GM23338 (cell line): ENCODE measurements around the gene RNFT2. TPM values are rescaled to one million over a fixed set of nuclear protein-coding genes. Genes with fewer than 3 reads are reported as not detected.

ENCODE experiments used
- ATAC-seq: fragments of 200-7000 bp; cut with Tn5 transposase; 3 replicates; pipeline ENCODE4 v1.9.1; 2020
- DNase-seq: peaks from one replicate; pipeline ENCODE4 v3.0.0-alpha.2; 2015; ENCODE audit warnings: low spot score
- H2AFZ ChIP-seq: fragments of 200-600 bp; sonication (generic); 2 replicates; pipeline ENCODE4 v1.8.0; 2016; ENCODE audit warnings: antibody characterized with exemption, mild to moderate bottlenecking, moderate library complexity
- H3F3A ChIP-seq: fragments of 200-600 bp; sonication (generic); replicated peaks from 2 replicates; pipeline ENCODE4 v1.8.0; 2017; ENCODE audit warnings: antibody characterized with exemption, mixed run types, low read depth
- H3K27ac ChIP-seq: fragments of 200-600 bp; sonication (generic); 2 replicates; pipeline ENCODE4 v1.6.1; 2016; ENCODE audit warnings: low read depth
- H3K27me3 ChIP-seq: fragments of 200-600 bp; sonication (generic); 2 replicates; pipeline ENCODE4 v1.8.0; 2016; ENCODE audit warnings: mild to moderate bottlenecking, mixed run types, moderate library complexity; ENCODE audit not compliant: insufficient read depth
- H3K36me3 ChIP-seq: fragments of 200-600 bp; sonication (generic); 2 replicates; pipeline ENCODE4 v1.8.0; 2016; ENCODE audit warnings: mild to moderate bottlenecking; ENCODE audit not compliant: insufficient read depth
- H3K4me1 ChIP-seq: fragments of 200-600 bp; sonication (generic); 2 replicates; pipeline ENCODE4 v1.8.0; 2016; ENCODE audit warnings: mild to moderate bottlenecking, moderate library complexity; ENCODE audit not compliant: insufficient read depth
- H3K4me2 ChIP-seq: fragments of 200-600 bp; sonication (generic); 2 replicates; pipeline ENCODE4 v1.7.1; 2017; ENCODE audit warnings: mixed run types
- H3K4me3 ChIP-seq: fragments of 200-600 bp; sonication (generic); 2 replicates; pipeline ENCODE4 v1.6.1; 2016; ENCODE audit warnings: mixed run types
- H3K79me2 ChIP-seq: fragments of 200-600 bp; sonication (generic); replicated peaks from 2 replicates; pipeline ENCODE4 v1.8.0; 2017; ENCODE audit warnings: mild to moderate bottlenecking; ENCODE audit not compliant: insufficient read depth
- H3K9me2 ChIP-seq: fragments of 200-600 bp; sonication (generic); 2 replicates; pipeline ENCODE4 v1.8.0; 2017; ENCODE audit not compliant: insufficient read depth
- H4K20me1 ChIP-seq: fragments of 200-600 bp; sonication (generic); replicated peaks from 2 replicates; pipeline ENCODE4 v1.8.0; 2017; ENCODE audit warnings: mild to moderate bottlenecking; ENCODE audit not compliant: insufficient read depth
- H3K27ac Mint-ChIP-seq: 2 replicates; pipeline ENCODE4 v1.8.0; 2020; ENCODE audit warnings: inconsistent platforms, mild to moderate bottlenecking, moderate library complexity, mixed read lengths
- H3K27me3 Mint-ChIP-seq: 3 replicates; pipeline ENCODE4 v1.8.0; 2022; ENCODE audit warnings: low read depth, mild to moderate bottlenecking, moderate library complexity, mixed read lengths, inconsistent platforms; ENCODE audit not compliant: insufficient read depth, poor library complexity
- H3K36me3 Mint-ChIP-seq: 3 replicates; pipeline ENCODE4 v1.8.0; 2021; ENCODE audit warnings: low read depth, mild to moderate bottlenecking, inconsistent platforms, moderate library complexity, mixed read lengths
- H3K4me1 Mint-ChIP-seq: 3 replicates; pipeline ENCODE4 v1.8.0; 2020; ENCODE audit warnings: mild to moderate bottlenecking, inconsistent platforms, mixed read lengths
- H3K4me3 Mint-ChIP-seq: 3 replicates; pipeline ENCODE4 v1.8.0; 2021; ENCODE audit warnings: moderate library complexity, mild to moderate bottlenecking, inconsistent platforms, mixed read lengths
- H3K9me3 Mint-ChIP-seq: 3 replicates; pipeline ENCODE4 v1.8.0; 2020; ENCODE audit warnings: moderate library complexity, mild to moderate bottlenecking, inconsistent platforms, mixed read lengths
- CREB1 ChIP-seq: fragments of 250-450 bp; sonication (Bioruptor Pico); IDR thresholded peaks from 2 replicates; pipeline ENCODE4 v1.5.0; 2020; ENCODE audit warnings: low read depth, mild to moderate bottlenecking, moderate library complexity
- EZH2 ChIP-seq: fragments of 200-600 bp; sonication (generic); IDR thresholded peaks from one replicate; pipeline ENCODE4 v1.8.0; 2017; ENCODE audit warnings: antibody characterized with exemption, mild to moderate bottlenecking, low read depth; ENCODE audit not compliant: unreplicated experiment
- EZH2phosphoT487 ChIP-seq: fragments of 200-600 bp; sonication (generic); IDR thresholded peaks from one replicate; pipeline ENCODE4 v1.8.1; 2018; ENCODE audit warnings: antibody characterized with exemption; ENCODE audit not compliant: unreplicated experiment
- JUNB ChIP-seq: IDR thresholded peaks from one replicate; pipeline ENCODE4 v1.6.1; 2016; ENCODE audit warnings: antibody characterized with exemption; ENCODE audit not compliant: unreplicated experiment
- NANOG ChIP-seq: IDR thresholded peaks from 2 replicates; pipeline ENCODE4 v1.6.1; 2016; ENCODE audit warnings: antibody characterized with exemption, borderline replicate concordance
- POLR2AphosphoS5 ChIP-seq: IDR thresholded peaks from 2 replicates; pipeline ENCODE4 v1.6.1; 2016; ENCODE audit warnings: antibody characterized with exemption, low read depth
- STAT1 ChIP-seq: IDR thresholded peaks from one replicate; pipeline ENCODE4 v1.6.1; 2016; ENCODE audit warnings: antibody characterized with exemption; ENCODE audit not compliant: unreplicated experiment
- ZNF114 ChIP-seq: fragments of 250-450 bp; sonication (Bioruptor Pico); IDR thresholded peaks from 2 replicates; pipeline ENCODE4 v1.5.0; 2020; ENCODE audit warnings: mild to moderate bottlenecking, moderate library complexity
- ZNF331 ChIP-seq: fragments of 250-450 bp; sonication (Bioruptor Pico); IDR thresholded peaks from 2 replicates; pipeline ENCODE4 v1.5.0; 2020; ENCODE audit warnings: low read depth, mild to moderate bottlenecking, moderate library complexity
- long read RNA-seq: library from polyadenylated mRNA; unstranded; transcript quantifications from one replicate; pipeline ENCODE4 v2.0.0, GENCODE V29; 2020; ENCODE audit not compliant: unreplicated experiment
- polyA plus RNA-seq: library from polyadenylated mRNA; unstranded; fragments of >200 nt; fragmentation: Nextera tagmentation; extraction: Ambion mirVana; gene quantifications from 2 replicates; pipeline ENCODE4 v1.2.1, GENCODE V29; 2016
- total RNA-seq: library from RNA; depleted of rRNA; stranded (reverse); fragments of >200 nt; shearing (Covaris generic); gene quantifications from 2 replicates; pipeline ENCODE4 v1.2.3, GENCODE V29; 2014; rRNA removed
- TF ChIP-seq, protein P1 (sequence below): IDR thresholded peaks from 2 replicates; pipeline ENCODE4 v1.6.1; 2016; ENCODE audit warnings: antibody characterized with exemption
- TF ChIP-seq, protein P2 (sequence below), 2 experiments: fragments of 200-600 bp in 1 of 2; sonication (generic) in 1 of 2; conservative IDR thresholded peaks; 2 replicates each; pipeline versions ENCODE4 v1.5.1 to v1.6.1; 2016 to 2017; ENCODE audit warnings: antibody characterized with exemption in 2 of 2, low read depth in 2 of 2, mild to moderate bottlenecking in 2 of 2, moderate library complexity in 1 of 2
- TF ChIP-seq, protein P3 (sequence below): fragments of 250-450 bp; sonication (Bioruptor Pico); IDR thresholded peaks from 2 replicates; pipeline ENCODE4 v1.5.0; 2020; ENCODE audit warnings: mild to moderate bottlenecking, moderate library complexity

The RNFT2 gene, protein sequence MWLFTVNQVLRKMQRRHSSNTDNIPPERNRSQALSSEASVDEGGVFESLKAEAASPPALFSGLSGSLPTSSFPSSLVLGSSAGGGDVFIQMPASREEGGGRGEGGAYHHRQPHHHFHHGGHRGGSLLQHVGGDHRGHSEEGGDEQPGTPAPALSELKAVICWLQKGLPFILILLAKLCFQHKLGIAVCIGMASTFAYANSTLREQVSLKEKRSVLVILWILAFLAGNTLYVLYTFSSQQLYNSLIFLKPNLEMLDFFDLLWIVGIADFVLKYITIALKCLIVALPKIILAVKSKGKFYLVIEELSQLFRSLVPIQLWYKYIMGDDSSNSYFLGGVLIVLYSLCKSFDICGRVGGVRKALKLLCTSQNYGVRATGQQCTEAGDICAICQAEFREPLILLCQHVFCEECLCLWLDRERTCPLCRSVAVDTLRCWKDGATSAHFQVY
- total RNA-seq = 19.7 and 22.9 TPM in 2 replicates
- polyA plus RNA-seq = 19.3 and 21.5 TPM in 2 replicates
- long read RNA-seq, partial matches to known transcripts = 0 of 6 reads
- long read RNA-seq, other reads (novel, unspliced or antisense) = 6 of 6 reads

DNA sequence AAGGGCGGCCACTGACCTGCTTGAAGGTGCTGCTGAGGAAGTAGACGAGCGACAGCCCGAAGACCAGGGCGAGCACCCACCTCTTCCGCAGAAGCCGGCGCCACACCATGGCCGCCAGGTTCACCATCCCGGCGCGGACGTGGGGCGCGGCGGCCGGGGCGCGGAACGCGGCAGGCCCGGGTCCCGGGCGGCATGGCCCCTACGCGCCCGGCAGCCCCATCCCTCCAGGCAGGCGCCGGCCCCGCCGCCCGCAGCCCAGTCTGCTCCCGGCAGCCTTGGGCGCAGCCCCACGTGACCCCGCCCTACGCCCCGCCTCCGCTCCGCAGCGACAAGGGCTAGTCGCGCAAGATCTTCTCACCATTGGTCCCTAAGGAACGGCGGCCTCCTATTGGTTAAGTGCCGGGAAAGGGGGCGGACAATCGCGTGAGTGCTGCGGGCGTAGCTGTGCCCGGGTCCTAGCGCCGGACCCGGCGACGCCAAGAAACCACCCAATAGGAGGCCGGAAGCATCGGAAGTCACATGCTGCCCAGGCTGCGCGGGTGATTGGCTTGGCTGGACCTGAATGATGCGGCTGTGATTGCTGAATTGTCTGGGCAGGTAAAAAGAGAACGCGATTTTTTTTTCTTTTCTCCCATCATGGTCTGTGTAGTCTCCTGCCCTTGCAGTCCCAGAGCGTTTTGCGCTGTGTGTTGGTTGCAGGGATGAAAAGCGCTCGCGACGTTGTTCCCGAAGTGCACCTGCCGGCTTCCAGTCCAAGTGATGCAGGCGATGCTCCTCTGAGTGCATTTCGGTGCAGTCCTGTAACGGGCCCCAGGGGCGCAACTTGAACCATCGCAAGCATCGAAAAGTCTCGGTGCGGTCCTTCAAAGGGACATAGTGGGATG, at the start of gene RNFT2, which contains the start of gene SPRING1:
RNFT2 (plus strand) TSS at position 542 of the 884 bp plus-strand sequence. CDS start 2,183 bp downstream, outside the sequence.
SPRING1 (minus strand) TSS at position 296 of the 884 bp plus-strand sequence; CDS start at position 127, 169 bp downstream.
- Histone ChIP-seq H3K36me3 (no peaks in the 10 kb centered on the region; the same call in 1 of the 2 replicates), H2AFZ (peak within 1 kb of the TSS; percentile 84), H3F3A (no peaks in the 10 kb centered on the region), H3K79me2 (peaks cover 51% of the 10 kb centered on the region), H3K9me2 (no peaks in the 10 kb centered on the region), H3K4me2 (peak within 1 kb of the TSS; percentile 94), H4K20me1 (peaks cover 21% of the 10 kb centered on the region; the same call in 1 of the 2 replicates), H3K27ac (no peak within 1 kb of the TSS), H3K4me3 (peak within 1 kb of the TSS; percentile 96), H3K4me1 (peaks cover 12% of the 10 kb centered on the region), H3K27me3 (no peaks in the 10 kb centered on the region)
- Mint-ChIP-seq H3K9me3 (no peaks in the 10 kb centered on the region), H3K4me1 (peaks cover 12% of the 10 kb centered on the region), H3K27ac (peak within 1 kb of the TSS; percentile 94), H3K4me3 (peak within 1 kb of the TSS; percentile 96), H3K36me3 (peaks cover 33% of the 10 kb centered on the region), H3K27me3 (peaks cover 5% of the 10 kb centered on the region)
- ATAC-seq = peak; percentile 97
- DNase-seq = peak; percentile 99
- TF ChIP-seq STAT1 = no peak
- TF ChIP-seq POLR2AphosphoS5 = peak; percentile 77
- no peak for TF ChIP-seq ZNF331
- TF ChIP-seq NANOG = no peak
- peak; percentile 48 for TF ChIP-seq JUNB
- TF ChIP-seq EZH2 = no peak
- TF ChIP-seq ZNF114 (CRISPR knock-in tag) = no peak
- TF ChIP-seq CREB1 (CRISPR knock-in tag) = peak; percentile 92
- TF ChIP-seq EZH2phosphoT487 = no peak
- TF ChIP-seq, protein P1, sequence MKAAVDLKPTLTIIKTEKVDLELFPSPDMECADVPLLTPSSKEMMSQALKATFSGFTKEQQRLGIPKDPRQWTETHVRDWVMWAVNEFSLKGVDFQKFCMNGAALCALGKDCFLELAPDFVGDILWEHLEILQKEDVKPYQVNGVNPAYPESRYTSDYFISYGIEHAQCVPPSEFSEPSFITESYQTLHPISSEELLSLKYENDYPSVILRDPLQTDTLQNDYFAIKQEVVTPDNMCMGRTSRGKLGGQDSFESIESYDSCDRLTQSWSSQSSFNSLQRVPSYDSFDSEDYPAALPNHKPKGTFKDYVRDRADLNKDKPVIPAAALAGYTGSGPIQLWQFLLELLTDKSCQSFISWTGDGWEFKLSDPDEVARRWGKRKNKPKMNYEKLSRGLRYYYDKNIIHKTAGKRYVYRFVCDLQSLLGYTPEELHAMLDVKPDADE = peak; percentile 56; the same call in 1 of the 2 replicates
- TF ChIP-seq, protein P2, sequence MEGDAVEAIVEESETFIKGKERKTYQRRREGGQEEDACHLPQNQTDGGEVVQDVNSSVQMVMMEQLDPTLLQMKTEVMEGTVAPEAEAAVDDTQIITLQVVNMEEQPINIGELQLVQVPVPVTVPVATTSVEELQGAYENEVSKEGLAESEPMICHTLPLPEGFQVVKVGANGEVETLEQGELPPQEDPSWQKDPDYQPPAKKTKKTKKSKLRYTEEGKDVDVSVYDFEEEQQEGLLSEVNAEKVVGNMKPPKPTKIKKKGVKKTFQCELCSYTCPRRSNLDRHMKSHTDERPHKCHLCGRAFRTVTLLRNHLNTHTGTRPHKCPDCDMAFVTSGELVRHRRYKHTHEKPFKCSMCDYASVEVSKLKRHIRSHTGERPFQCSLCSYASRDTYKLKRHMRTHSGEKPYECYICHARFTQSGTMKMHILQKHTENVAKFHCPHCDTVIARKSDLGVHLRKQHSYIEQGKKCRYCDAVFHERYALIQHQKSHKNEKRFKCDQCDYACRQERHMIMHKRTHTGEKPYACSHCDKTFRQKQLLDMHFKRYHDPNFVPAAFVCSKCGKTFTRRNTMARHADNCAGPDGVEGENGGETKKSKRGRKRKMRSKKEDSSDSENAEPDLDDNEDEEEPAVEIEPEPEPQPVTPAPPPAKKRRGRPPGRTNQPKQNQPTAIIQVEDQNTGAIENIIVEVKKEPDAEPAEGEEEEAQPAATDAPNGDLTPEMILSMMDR (conservative IDR thresholded peaks at IDR 0.05; ENCODE audit: low read depth in 2 of 2) = peak in 1 of 2 experiments; percentile 28; a peak in 2 of 4 replicates
- TF ChIP-seq, protein P3, sequence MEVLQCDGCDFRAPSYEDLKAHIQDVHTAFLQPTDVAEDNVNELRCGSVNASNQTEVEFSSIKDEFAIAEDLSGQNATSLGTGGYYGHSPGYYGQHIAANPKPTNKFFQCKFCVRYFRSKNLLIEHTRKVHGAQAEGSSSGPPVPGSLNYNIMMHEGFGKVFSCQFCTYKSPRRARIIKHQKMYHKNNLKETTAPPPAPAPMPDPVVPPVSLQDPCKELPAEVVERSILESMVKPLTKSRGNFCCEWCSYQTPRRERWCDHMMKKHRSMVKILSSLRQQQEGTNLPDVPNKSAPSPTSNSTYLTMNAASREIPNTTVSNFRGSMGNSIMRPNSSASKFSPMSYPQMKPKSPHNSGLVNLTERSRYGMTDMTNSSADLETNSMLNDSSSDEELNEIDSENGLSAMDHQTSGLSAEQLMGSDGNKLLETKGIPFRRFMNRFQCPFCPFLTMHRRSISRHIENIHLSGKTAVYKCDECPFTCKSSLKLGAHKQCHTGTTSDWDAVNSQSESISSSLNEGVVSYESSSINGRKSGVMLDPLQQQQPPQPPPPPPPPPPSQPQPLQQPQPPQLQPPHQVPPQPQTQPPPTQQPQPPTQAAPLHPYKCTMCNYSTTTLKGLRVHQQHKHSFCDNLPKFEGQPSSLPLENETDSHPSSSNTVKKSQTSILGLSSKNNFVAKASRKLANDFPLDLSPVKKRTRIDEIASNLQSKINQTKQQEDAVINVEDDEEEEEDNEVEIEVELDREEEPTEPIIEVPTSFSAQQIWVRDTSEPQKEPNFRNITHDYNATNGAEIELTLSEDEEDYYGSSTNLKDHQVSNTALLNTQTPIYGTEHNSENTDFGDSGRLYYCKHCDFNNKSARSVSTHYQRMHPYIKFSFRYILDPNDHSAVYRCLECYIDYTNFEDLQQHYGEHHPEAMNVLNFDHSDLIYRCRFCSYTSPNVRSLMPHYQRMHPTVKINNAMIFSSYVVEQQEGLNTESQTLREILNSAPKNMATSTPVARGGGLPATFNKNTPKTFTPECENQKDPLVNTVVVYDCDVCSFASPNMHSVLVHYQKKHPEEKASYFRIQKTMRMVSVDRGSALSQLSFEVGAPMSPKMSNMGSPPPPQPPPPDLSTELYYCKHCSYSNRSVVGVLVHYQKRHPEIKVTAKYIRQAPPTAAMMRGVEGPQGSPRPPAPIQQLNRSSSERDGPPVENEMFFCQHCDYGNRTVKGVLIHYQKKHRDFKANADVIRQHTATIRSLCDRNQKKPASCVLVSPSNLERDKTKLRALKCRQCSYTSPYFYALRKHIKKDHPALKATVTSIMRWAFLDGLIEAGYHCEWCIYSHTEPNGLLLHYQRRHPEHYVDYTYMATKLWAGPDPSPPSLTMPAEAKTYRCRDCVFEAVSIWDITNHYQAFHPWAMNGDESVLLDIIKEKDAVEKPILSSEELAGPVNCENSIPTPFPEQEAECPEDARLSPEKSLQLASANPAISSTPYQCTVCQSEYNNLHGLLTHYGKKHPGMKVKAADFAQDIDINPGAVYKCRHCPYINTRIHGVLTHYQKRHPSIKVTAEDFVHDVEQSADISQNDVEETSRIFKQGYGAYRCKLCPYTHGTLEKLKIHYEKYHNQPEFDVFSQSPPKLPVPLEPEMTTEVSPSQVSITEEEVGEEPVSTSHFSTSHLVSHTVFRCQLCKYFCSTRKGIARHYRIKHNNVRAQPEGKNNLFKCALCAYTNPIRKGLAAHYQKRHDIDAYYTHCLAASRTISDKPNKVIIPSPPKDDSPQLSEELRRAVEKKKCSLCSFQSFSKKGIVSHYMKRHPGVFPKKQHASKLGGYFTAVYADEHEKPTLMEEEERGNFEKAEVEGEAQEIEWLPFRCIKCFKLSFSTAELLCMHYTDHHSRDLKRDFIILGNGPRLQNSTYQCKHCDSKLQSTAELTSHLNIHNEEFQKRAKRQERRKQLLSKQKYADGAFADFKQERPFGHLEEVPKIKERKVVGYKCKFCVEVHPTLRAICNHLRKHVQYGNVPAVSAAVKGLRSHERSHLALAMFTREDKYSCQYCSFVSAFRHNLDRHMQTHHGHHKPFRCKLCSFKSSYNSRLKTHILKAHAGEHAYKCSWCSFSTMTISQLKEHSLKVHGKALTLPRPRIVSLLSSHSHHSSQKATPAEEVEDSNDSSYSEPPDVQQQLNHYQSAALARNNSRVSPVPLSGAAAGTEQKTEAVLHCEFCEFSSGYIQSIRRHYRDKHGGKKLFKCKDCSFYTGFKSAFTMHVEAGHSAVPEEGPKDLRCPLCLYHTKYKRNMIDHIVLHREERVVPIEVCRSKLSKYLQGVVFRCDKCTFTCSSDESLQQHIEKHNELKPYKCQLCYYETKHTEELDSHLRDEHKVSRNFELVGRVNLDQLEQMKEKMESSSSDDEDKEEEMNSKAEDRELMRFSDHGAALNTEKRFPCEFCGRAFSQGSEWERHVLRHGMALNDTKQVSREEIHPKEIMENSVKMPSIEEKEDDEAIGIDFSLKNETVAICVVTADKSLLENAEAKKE = no peak
